ENCODE measurements around the gene PITRM1. TPM values are rescaled to one million over a fixed set of nuclear protein-coding genes. Genes with fewer than 3 reads are reported as not detected.
A peak's percentile ranks its signal among the peaks of the same experiment; 100 is the strongest.
"Not testable (repeated sequence)": the region's sequence is repeated elsewhere in the genome, so short reads cannot be mapped to it uniquely, and the experiment has no call there.

PITRM1 gene
- total and polyA plus RNA-seq, 7 donors, result 51.0 to 112 (median 78.8) TPM

DNA sequence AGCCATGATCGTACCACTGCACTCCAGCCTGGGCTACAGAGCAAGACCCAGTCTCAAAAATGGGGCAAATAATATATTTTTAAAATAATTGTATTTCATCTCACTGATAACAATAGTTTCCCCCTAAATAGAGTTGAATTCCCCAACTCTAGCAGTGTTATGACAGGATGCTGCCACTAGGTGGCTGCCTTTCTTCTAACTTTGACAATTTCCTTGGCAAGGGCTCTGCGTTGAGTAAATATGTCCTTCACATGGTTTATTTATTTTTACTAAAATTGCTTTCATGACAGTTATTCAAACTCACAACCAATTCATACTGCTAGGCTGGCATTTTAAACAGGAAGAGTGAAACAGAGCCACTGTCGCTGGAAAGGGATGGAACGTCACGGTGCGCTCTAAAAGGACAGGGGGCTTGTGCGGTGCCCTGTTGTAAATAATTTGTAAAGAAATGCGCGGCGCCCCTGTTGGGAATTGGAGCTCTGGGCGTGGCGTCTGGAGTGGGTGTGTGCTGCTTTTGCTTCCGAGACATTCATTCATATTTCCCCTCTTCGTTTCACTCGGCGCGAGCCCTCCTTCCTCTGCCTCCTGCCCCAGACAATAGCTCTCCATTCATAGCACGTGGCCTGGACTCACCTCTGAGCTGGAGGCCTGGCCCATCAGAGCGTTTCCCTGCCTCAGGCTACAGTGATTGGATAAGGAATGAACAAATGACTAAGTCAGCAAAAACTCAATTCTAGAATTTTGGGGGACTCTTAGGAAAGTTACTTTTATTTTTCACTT lies 20.5 kb upstream of the PITRM1 start:
- intact Hi-C loops (cut with DNase I), result loop anchor here (5.0 to 10.0 kb wide), 2 partner anchors 266 to 268 kb away; no protein-coding TSS in a partner anchor
- H3K9me3 ChIP-seq, result no peaks in the 10 kb centered on the region
- ATAC-seq (peak in 1 of 4 donors; percentile 47), DNase-seq (no peak)
- peaks cover 7% of the 10 kb centered on the region for H3K4me1 ChIP-seq
- peak overlapping the region; percentile 49 for H3K4me3 ChIP-seq
- no peak overlapping the region for H3K27ac ChIP-seq
- no peaks in the 10 kb centered on the region for H3K27me3 ChIP-seq (ENCODE audit: insufficient read depth in 3 of 3, low read length in 2 of 3)
- 34 to 39% (median 37%) methylated on average over 19 of the region's 19 CpGs for WGBS, 3 donors
- no peaks in the 10 kb centered on the region for H3K36me3 ChIP-seq (ENCODE audit: insufficient read depth in 1 of 2, low read depth in 1 of 2)
- TF ChIP-seq CTCF (IDR thresholded peaks at IDR 0.05), result peak; percentile 94

GRCh38 chr10:3190817-3191216 lies 18.2 kb upstream of the PITRM1 start:
- intact Hi-C loops (cut with DNase I), result loop anchor here (5.0 to 10.0 kb wide), 2 partner anchors 264 to 266 kb away; no protein-coding TSS in a partner anchor
- WGBS, 3 donors, result 85 to 86% (median 85%) methylated on average over 3 of the region's 3 CpGs
- TF ChIP-seq CTCF (IDR thresholded peaks at IDR 0.05), result no peak
- no peak overlapping the region for H3K27ac ChIP-seq
- H3K4me1 ChIP-seq, result no peaks in the 10 kb centered on the region
- H3K36me3 ChIP-seq (ENCODE audit: insufficient read depth in 1 of 2, low read depth in 1 of 2), result no peaks in the 10 kb centered on the region
- no peak for ATAC-seq
- no peaks in the 10 kb centered on the region for H3K27me3 ChIP-seq (ENCODE audit: insufficient read depth in 3 of 3, low read length in 2 of 3)
- no peak for DNase-seq
- no peak overlapping the region for H3K4me3 ChIP-seq
- H3K9me3 ChIP-seq, result no peaks in the 10 kb centered on the region

DNA sequence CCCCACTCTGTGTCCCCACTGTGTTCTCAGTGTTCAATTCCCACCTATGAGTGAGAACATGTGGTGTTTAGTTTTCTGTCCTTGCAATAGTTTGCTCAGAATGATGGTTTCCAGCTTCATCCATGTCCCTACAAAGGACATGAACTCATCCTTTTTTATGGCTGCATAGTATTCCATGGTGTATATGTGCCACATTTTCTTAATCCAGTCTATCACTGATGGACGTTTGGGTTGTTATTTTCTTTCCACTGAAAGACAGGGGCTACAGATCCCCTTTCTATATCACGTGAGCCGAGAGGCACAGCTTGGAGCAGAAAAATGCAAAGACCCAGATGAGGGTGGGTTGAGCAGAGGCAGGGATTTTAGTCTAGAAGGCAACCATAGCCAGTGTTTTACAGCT lies 14.6 kb upstream of the PITRM1 start:
- H3K36me3 ChIP-seq (ENCODE audit: insufficient read depth in 1 of 2, low read depth in 1 of 2); DNase-seq; ATAC-seq; H3K4me1 ChIP-seq; H3K9me3 ChIP-seq; H3K27me3 ChIP-seq (ENCODE audit: insufficient read depth in 3 of 3, low read length in 2 of 3); intact Hi-C loops (cut with DNase I); H3K27ac ChIP-seq; H3K4me3 ChIP-seq: not testable (repeated sequence)
- 78 to 80% (median 79%) methylated on average over 3 of the region's 3 CpGs for WGBS, 3 donors

DNA sequence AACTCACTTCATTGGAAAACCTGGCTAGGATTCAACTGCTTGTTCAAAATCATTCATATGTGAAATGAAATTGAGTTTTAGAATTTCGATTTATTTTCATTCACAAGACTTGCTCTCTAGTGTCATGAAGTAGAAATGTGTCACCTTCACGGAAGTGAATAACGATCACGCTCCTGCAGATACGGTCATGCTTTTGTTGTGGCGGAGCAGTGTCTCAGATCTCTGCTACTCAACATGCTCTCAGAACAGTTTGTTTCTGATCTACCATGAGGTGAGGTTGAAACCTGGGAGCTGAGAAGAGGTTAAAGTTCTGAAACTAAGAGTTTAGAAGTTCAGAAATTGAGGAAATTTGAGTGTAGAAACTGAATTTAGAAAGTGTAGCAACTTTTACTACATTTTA lies 13.8 kb upstream of the PITRM1 start:
- intact Hi-C loops (cut with DNase I), result no loop called here
- 84 to 93% (median 91%) methylated on average over 6 of the region's 6 CpGs for WGBS, 3 donors

More for the DNA sequence above, 13.8 kb upstream of the PITRM1 start:
- Histone ChIP-seq H3K4me1 (no peaks in the 10 kb centered on the region), H3K27me3 (ENCODE audit: insufficient read depth in 3 of 3, low read length in 2 of 3) (peaks cover 0 to 4% (median 0%) of the 10 kb centered on the region in 3 donors), H3K4me3 (no peak overlapping the region), H3K9me3 (no peaks in the 10 kb centered on the region), H3K36me3 (ENCODE audit: insufficient read depth in 1 of 2, low read depth in 1 of 2) (no peaks in the 10 kb centered on the region), H3K27ac (no peak overlapping the region)
- DNase-seq, result no peak
- TF ChIP-seq CTCF (IDR thresholded peaks at IDR 0.05), result no peak
- no peak for ATAC-seq
